Globus pallidus (tissue), 1 donor: ENCODE measurements around the gene SUMO3.
"Not testable (repeated sequence)": the region's sequence is repeated elsewhere in the genome, so short reads cannot be mapped to it uniquely, and the experiment has no call there.

Experiments used
- DNase-seq: peaks from one replicate; pipeline ENCODE4 v3.0.0-alpha.2; 2015; ENCODE audit warnings: low spot score

SUMO3 gene

DNA sequence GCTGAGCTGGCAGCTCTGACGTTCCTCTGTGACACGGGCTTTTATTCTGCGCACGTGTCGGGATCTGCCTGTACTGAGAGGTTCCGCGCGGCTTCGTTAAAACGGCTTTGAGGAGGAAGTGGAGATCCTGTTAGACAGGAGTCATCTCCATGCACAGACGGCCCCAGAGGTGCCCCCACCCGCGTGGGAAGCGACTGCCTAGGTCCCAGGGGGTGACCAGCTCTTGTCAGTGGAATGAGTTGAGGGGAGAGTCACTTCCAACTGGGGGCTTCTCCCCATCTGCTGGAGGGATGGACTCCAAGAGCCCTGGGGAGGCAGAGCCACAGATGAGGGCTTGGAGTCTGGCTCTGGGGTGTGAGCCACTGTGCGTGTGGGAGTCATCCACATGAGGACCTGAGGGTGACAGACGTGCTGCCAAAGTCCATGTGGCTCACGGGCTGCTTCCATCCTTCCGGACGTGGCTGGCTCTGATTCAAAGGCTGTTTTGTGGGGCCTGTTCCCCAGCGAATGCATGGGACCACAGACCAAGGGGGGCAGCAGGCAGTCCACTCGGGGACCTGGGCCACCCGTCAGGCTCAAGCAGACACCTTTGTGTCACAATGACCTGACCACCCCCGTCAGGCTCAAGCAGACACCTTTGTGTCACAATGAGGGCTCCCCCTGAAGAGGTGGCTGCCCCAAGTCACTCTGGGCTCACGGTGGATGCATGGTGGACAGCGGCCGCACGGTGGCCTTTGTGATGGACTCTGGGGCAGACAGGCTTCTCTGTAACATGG is 28.8 kb upstream of the SUMO3 start:
- DNase-seq, result no peak

DNA sequence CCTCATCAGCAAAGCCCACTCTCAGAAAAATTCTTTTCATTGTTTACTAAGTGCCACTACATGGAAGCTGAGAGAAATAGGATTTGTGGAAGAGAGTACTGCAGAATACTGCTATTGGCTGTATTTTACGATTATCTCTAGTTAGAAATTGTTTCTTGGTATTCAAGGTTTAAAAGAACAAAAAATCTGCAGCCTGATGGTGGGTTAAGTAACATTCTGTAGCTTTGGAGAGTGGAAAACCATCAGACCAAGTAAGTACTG is 28.3 kb upstream of the SUMO3 start:
- DNase-seq, result no peak

GRCh38 chr21:44845418-44846223 is 27.8 kb upstream of the SUMO3 start:
- DNase-seq, result peak; percentile 44

- no peak for DNase-seq
Measured at GRCh38 chr21:44844256-44844655, 26.4 kb upstream of the SUMO3 start.

DNA sequence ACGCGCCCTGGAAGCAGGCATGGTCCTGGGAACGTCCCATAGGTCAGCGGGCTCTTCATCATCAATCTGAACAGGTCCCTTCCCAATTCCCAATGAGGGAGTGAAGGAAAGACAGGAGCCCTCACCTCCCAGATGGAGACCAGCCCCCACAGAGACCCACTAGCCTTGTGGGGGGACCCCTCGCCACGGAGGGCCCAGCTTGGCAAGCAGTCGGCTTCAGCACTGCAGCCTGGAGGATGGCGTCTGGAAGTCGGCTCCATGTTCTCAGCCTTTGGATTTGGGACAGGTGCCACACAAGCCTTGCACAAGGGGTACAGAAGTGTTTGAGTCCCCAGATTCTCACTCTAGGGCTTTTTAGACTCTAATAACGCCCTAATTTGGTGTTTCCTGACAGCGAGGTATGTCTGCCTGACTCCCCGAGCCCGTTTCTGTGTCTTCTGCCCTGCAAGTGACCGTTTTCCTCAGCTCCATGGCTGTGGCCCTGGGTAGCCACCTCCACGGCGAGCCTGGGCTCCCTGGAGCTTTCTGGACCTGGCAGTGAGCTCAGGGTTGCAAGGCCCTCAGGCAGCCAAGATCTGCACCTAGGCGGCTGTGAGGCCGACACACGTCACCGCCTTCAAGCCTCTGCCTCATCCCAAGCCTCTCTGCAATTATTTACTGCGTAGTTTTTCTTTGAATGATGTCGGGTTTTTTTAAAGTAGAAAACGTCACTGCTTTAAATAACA is 25.0 kb upstream of the SUMO3 start:
- no peak for DNase-seq

- no peak for DNase-seq
Measured at GRCh38 chr21:44842087-44842486, 24.2 kb upstream of the SUMO3 start.

GRCh38 chr21:44840771-44841170 is 22.9 kb upstream of the SUMO3 start:
- no peak for DNase-seq

- DNase-seq, result no peak
Measured at GRCh38 chr21:44838951-44839350, 21.1 kb upstream of the SUMO3 start.

DNA sequence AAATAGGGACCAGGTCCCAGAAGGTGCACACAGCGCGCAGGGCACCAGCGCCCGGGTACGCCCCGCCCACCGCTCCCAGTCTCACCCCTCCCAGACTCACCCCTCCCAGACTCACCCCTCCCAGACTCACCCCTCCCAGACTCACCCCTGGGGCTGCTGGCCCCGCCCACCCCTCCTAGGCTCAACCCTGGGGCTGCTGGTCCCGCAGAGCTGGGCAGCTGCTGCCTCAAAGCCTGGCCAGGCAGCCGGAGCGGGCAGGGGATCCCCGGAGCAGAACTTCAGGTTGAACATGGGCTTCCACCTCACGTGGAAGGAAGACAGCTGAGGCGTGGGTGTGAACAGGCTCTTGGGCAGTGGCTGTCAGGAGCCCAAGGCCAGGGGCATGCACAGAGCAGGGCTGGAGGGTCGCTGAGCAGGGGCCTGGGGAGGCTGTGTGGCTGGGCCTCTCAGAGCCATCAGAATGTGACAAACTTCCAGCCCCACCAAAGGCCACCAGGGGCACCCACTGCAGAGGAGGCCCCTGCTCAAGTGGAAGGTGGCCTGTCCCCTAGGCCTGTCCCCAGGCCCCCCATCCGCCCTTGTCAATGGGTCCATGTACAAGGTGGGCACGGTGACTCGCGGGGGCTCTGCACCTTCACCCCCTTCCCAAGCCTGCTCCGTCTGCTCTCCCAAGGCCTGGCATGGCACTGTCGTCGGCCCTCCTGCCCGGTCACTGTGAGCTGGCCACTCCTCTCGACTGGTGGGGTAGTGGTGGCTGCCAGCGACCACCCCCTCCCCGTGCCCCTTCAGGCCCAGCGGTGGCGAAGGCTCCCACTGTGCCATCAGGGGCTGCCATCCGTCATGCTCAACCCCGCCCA is 20.4 kb upstream of the SUMO3 start:
- DNase-seq, result no peak

- no peak for DNase-seq
Measured at GRCh38 chr21:44837537-44837936, 19.7 kb upstream of the SUMO3 start.

DNA sequence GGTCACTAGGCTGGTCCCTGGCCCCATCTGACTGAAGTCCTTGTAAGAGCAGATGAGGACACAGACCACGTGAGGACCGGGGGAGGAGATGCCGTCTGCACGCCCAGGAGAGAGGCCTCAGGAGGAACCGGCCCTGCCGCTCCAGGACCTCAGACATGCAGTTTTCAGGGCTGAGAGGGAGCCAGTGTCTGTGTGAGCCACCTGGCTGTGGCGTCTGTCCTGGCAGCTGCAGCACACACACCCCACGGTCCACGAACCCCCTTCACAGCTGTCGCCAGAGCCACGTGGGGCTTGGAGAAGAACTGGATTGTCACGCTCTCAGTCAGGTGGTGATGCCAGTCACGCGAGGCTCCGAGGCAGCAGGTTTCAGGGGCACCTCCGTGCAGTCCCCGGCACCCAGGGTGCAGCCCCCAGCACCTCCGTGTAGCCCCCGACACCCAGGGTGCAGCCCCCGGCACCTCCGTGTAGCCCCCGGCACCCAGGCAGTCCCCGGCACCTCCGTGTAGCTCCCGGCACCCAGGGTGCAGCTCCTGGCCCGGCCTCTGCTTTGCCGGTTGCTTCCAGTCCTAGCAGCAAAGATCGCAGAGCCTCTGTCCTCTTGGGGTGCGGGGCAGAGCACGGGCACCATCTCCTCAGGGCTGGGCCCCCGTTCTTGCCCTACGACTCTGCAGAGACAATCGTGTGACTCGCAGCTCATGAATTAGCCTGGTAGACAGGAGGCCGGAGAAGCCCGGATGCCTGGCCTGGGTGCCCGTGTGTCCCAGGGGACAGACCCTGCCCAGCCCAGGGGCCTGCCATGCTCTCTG is 19.0 kb upstream of the SUMO3 start:
- DNase-seq, result no peak

GRCh38 chr21:44836349-44836665 is 18.4 kb upstream of the SUMO3 start:
- no peak for DNase-seq

GRCh38 chr21:44835647-44835973 is 17.7 kb upstream of the SUMO3 start:
- no peak for DNase-seq

- no peak for DNase-seq
Measured at GRCh38 chr21:44834951-44835646, 17.2 kb upstream of the SUMO3 start.

DNA sequence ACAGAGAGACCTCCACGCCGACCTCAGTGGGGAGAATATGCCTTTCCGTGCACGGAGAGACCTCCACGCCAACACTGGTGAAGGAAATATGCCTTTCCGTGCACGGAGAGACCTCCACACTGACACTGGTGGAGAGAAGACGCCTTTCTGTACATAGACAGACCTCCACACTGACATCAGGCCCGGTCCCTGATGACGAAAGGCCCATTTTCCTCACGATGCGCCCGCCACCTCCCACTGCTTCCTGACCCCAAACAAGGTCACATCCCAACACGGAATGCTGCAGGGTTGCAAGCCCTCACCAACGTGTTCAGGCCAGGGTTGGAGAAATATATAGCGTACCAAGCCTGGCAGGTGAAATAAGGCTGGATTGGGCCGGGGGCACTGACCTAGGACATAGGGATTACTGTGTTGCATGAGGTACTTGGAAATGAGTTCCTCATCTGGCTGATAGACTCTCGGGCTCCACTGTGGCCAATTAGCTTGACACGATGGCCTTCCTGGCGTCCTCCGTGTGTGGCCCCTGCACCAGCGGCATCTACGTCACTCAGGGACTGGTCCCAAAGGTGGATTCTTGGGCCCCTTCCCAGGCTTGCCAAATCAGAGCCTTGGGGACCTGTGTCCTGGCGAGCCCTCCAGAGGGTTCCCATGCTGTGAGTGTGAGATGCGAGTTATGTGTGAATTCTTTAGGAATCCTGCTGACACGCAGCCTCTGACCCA is 16.5 kb upstream of the SUMO3 start:
- no peak for DNase-seq

- no peak for DNase-seq
Measured at GRCh38 chr21:44833663-44834062, 15.8 kb upstream of the SUMO3 start.

DNA sequence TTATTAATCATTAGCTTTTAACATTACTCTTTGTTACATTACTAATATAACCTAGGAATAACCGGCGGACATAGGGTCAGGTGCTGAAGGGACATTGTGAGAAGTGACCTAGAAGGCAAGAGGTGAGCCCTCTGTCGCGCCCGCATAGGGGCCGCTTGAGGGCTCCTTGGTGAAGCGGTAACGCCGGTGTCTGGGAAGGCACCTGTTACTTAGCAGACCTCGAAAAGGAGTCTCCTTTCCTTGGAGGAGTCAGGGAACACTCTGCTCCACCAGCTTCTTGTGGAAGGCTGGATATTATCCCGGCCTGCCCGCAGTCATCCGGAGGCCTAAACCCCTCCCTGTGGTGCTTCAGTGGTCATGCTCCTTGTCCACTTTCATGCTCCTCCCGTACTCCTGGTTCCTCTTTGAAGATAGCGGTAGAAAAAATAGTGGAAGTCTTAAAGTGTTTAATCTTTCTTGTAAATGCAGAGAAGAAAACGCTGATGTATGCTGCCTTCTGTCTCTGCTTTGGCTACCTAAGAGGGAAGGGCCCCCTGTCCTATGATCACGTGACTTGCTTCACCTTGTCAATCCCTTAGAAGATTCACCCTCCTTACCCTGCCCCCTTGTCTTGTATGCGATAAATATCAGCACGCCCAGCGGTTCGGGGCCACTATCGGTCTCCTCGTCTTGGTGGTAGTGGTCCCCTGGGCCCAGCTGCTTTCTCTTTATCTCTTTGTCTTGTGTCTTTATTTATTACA is 14.8 kb upstream of the SUMO3 start:
- not testable (repeated sequence) for DNase-seq

DNA sequence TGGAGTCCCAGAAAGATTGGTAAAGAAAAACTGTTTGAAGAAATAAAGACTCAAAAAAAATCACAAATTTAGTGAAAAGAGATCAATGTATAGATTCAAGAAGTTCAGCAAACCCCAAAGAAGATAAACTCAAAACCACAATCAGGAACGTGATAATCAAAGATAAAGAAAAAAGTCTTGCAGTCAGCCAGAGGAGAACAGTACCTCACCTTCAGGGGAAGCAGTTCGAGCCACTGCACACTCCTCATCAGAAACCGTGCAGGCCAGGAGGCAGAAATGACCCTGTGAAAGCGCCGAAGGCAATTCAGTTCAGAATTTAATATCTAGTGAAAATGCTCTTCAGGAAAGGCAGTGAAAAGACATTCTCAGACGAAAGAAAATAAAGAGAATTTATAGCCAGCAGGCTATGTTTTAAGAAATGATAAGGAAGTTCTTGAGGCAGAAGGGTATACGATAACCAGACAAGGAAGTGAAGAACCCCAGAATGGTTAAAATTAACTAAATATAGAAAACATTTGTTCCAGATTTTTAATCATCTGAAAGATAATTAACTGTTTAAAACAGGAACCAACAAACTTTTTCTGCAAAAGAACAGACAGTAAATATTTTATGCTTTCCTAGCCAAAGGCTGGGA is 13.5 kb upstream of the SUMO3 start:
- DNase-seq, result no peak

DNA sequence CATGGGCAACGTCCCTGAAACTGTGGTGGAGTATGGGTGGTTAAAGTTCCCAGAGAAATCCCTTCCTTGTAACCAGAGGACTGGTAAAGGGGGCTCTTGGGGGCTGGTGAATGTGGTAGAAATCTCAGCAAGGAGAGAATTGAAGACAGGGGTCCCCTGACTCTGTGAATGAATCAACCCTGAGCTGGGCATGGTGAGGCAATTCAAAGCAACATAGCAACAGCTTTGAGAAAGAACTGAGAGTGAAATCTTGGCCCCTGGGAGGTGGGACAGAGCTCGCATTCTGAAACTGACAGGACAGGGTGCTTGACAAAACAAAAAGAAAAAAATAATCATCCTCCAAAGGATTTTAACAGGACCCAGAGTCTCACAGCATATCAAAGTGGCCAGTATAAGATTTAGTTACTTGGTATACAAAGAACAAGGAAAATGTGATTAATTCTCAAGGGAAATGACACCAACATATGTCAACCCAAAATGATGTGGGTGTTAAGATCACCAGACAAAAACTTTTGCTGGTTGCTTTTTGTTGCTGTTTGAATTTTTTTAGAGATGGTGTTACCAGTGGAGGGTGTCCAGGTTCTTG is 11.7 kb upstream of the SUMO3 start:
- DNase-seq, result no peak
